ENCODE measurements around the gene GALNT5. TPM values are rescaled to one million over a fixed set of nuclear protein-coding genes. Genes with fewer than 3 reads are reported as not detected.

The GALNT5 gene
- polyA plus RNA-seq, 1 donor (not counting 4 experiments of a cell fraction or from before 2014, with no cell fraction given), result 8.3 TPM

- TF ChIP-seq EZH2 (IDR thresholded peaks at IDR 0.05; ENCODE audit: low read length), result no peak
- TF ChIP-seq CTCF (optimal IDR thresholded peaks at IDR 0.05 in 1 of 3, IDR thresholded peaks at IDR 0.05 in 1 of 3, conservative IDR thresholded peaks at IDR 0.05 in 1 of 3; ENCODE audit: extremely low read depth in 1 of 3, insufficient read depth in 2 of 3, low read length in 3 of 3), result no peak
- H3K4me3 ChIP-seq (ENCODE audit: control insufficient read depth in 2 of 3, extremely low read depth in 1 of 3, insufficient read depth in 2 of 3, low read depth in 1 of 3, low read length in 3 of 3), result no peak overlapping the region
- H3K27ac ChIP-seq (ENCODE audit: control insufficient read depth, insufficient read depth, low read length), result no peak overlapping the region
- no peak overlapping the region for H3K9ac ChIP-seq (ENCODE audit: control insufficient read depth, extremely low read depth, insufficient read depth, low read length)
- H3K4me2 ChIP-seq (ENCODE audit: control insufficient read depth, extremely low read depth, insufficient read depth, low read depth, low read length), result no peak overlapping the region
- dilution Hi-C loops (cut with MboI; ENCODE audit: extremely low pct_ligation_motif_present, low sequenced_read_pairs), result no loop called here
- FAIRE-seq (no peak), DNase-seq (ENCODE audit: low read depth, low spot score) (no peak)
- no peaks in the 10 kb centered on the region for H3K27me3 ChIP-seq (ENCODE audit: control insufficient read depth, extremely low read depth, insufficient read depth, low read length)
- no peaks in the 10 kb centered on the region for H3K36me3 ChIP-seq (ENCODE audit: control insufficient read depth in 2 of 2, extremely low read depth in 1 of 2, insufficient read depth in 2 of 2, low read length in 2 of 2)
- H4K20me1 ChIP-seq (ENCODE audit: control insufficient read depth, extremely low read depth, insufficient read depth, low read length), result no peaks in the 10 kb centered on the region
- no peaks in the 10 kb centered on the region for H3K79me2 ChIP-seq (ENCODE audit: control insufficient read depth, insufficient read depth, low read length)
- H3K9me3 ChIP-seq (ENCODE audit: control insufficient read depth, low read depth, low read length), result no peaks in the 10 kb centered on the region
- H3K9me1 ChIP-seq (ENCODE audit: control insufficient read depth, extremely low read depth, insufficient read depth, low read length), result no peaks in the 10 kb centered on the region
- no peak overlapping the region for H2AFZ ChIP-seq (ENCODE audit: control insufficient read depth, low read length)
- peaks cover 17% of the 10 kb centered on the region for H3K4me1 ChIP-seq (ENCODE audit: control insufficient read depth, extremely low read depth, insufficient read depth, low read length)
Measured at GRCh38 chr2:157255746-157256145, 1.8 kb upstream of the GALNT5 start.

GRCh38 chr2:157256626-157257025, 879 bp upstream of the GALNT5 start:
- Histone ChIP-seq H3K9me1 (ENCODE audit: control insufficient read depth, extremely low read depth, insufficient read depth, low read length) (no peaks in the 10 kb centered on the region), H4K20me1 (ENCODE audit: control insufficient read depth, extremely low read depth, insufficient read depth, low read length) (no peaks in the 10 kb centered on the region), H3K4me1 (ENCODE audit: control insufficient read depth, extremely low read depth, insufficient read depth, low read length) (peaks cover 25% of the 10 kb centered on the region), H3K9ac (ENCODE audit: control insufficient read depth, extremely low read depth, insufficient read depth, low read length) (no peak overlapping the region), H3K4me2 (ENCODE audit: control insufficient read depth, extremely low read depth, insufficient read depth, low read depth, low read length) (peak overlapping the region; percentile 89), H3K79me2 (ENCODE audit: control insufficient read depth, insufficient read depth, low read length) (no peaks in the 10 kb centered on the region), H3K27ac (ENCODE audit: control insufficient read depth, insufficient read depth, low read length) (peak overlapping the region; percentile 65), H3K9me3 (ENCODE audit: control insufficient read depth, low read depth, low read length) (no peaks in the 10 kb centered on the region), H3K27me3 (ENCODE audit: control insufficient read depth, extremely low read depth, insufficient read depth, low read length) (no peaks in the 10 kb centered on the region), H3K36me3 (ENCODE audit: control insufficient read depth in 2 of 2, extremely low read depth in 1 of 2, insufficient read depth in 2 of 2, low read length in 2 of 2) (no peaks in the 10 kb centered on the region), H2AFZ (ENCODE audit: control insufficient read depth, low read length) (peak overlapping the region; percentile 20), H3K4me3 (ENCODE audit: control insufficient read depth in 2 of 3, extremely low read depth in 1 of 3, insufficient read depth in 2 of 3, low read depth in 1 of 3, low read length in 3 of 3) (no peak overlapping the region)
- peak; percentile 53 for FAIRE-seq
- DNase-seq (ENCODE audit: low read depth, low spot score), result no peak
- dilution Hi-C loops (cut with MboI; ENCODE audit: extremely low pct_ligation_motif_present, low sequenced_read_pairs), result no loop called here
- TF ChIP-seq EZH2 (IDR thresholded peaks at IDR 0.05; ENCODE audit: low read length) (no peak), CTCF (optimal IDR thresholded peaks at IDR 0.05 in 1 of 3, IDR thresholded peaks at IDR 0.05 in 1 of 3, conservative IDR thresholded peaks at IDR 0.05 in 1 of 3; ENCODE audit: extremely low read depth in 1 of 3, insufficient read depth in 2 of 3, low read length in 3 of 3) (no peak)
